Activated T-cell treated with anti-CD3 and anti-CD28 coated beads, Interleukin-2, amount 50 U/mL, for 24 hours (primary cell): Measurements from ENCODE around the gene POLR2F.
A peak's percentile ranks its signal among the peaks of the same experiment; 100 is the strongest.
"Not testable (repeated sequence)": the region's sequence is repeated elsewhere in the genome, so short reads cannot be mapped to it uniquely, and the experiment has no call there.

ENCODE experiments used
- DNase-seq: peaks from one replicate; pipeline ENCODE4 v3.0.0-alpha.2; 2020
- H3K27ac Mint-ChIP-seq: 2 replicates; pipeline ENCODE4 v1.8.0; 2020; ENCODE audit warnings: mild to moderate bottlenecking, mixed read lengths
- H3K27me3 Mint-ChIP-seq: 2 replicates; pipeline ENCODE4 v1.8.0; 2020; ENCODE audit warnings: mixed read lengths
- H3K36me3 Mint-ChIP-seq: 2 replicates; pipeline ENCODE4 v1.8.0; 2020; ENCODE audit warnings: low read depth, mixed read lengths
- H3K4me1 Mint-ChIP-seq: 2 replicates; pipeline ENCODE4 v1.8.0; 2020; ENCODE audit warnings: low read depth, mixed read lengths
- H3K4me3 Mint-ChIP-seq: 2 replicates; pipeline ENCODE4 v1.8.0; 2020; ENCODE audit warnings: mild to moderate bottlenecking, moderate library complexity, mixed read lengths
- H3K9me3 Mint-ChIP-seq: 2 replicates; pipeline ENCODE4 v1.8.0; 2020; ENCODE audit warnings: mixed read lengths

The POLR2F gene

GRCh38 chr22:37931893-37932389 is 21.6 kb upstream of the POLR2F start:
- Mint-ChIP-seq H3K27me3 (no peaks in the 10 kb centered on the region), H3K27ac (no peak overlapping the region), H3K9me3 (no peaks in the 10 kb centered on the region), H3K4me1 (peaks cover 11% of the 10 kb centered on the region), H3K36me3 (peaks cover 42% of the 10 kb centered on the region), H3K4me3 (no peak overlapping the region)
- no peak for DNase-seq

GRCh38 chr22:37932401-37932800 is 21.1 kb upstream of the POLR2F start:
- peaks cover 38% of the 10 kb centered on the region for H3K36me3 Mint-ChIP-seq
- H3K9me3 Mint-ChIP-seq: no peaks in the 10 kb centered on the region
- H3K4me3 Mint-ChIP-seq: no peak overlapping the region
- H3K27me3 Mint-ChIP-seq: no peaks in the 10 kb centered on the region
- no peak for DNase-seq
- peaks cover 11% of the 10 kb centered on the region for H3K4me1 Mint-ChIP-seq
- no peak overlapping the region for H3K27ac Mint-ChIP-seq

- Mint-ChIP-seq H3K9me3 (no peaks in the 10 kb centered on the region), H3K27ac (no peak overlapping the region), H3K36me3 (peaks cover 42% of the 10 kb centered on the region), H3K27me3 (no peaks in the 10 kb centered on the region), H3K4me1 (peaks cover 11% of the 10 kb centered on the region), H3K4me3 (no peak overlapping the region)
- no peak for DNase-seq
Measured at GRCh38 chr22:37932821-37933578, 20.5 kb upstream of the POLR2F start.

GRCh38 chr22:37933711-37934376 is 19.7 kb upstream of the POLR2F start:
- DNase-seq: peak; percentile 89
- Mint-ChIP-seq H3K4me3 (no peak overlapping the region), H3K9me3 (no peaks in the 10 kb centered on the region), H3K4me1 (peaks cover 11% of the 10 kb centered on the region), H3K27me3 (no peaks in the 10 kb centered on the region), H3K36me3 (peaks cover 35% of the 10 kb centered on the region), H3K27ac (peak overlapping the region; percentile 56)

- Mint-ChIP-seq H3K4me3 (no peak overlapping the region), H3K27me3 (no peaks in the 10 kb centered on the region), H3K4me1 (no peaks in the 10 kb centered on the region), H3K36me3 (peaks cover 32% of the 10 kb centered on the region), H3K9me3 (no peaks in the 10 kb centered on the region), H3K27ac (no peak overlapping the region)
- no peak for DNase-seq
Measured at GRCh38 chr22:37940698-37941376, 12.7 kb upstream of the POLR2F start.

GRCh38 chr22:37942133-37942532 is 11.4 kb upstream of the POLR2F start:
- H3K27ac Mint-ChIP-seq: no peak overlapping the region
- no peaks in the 10 kb centered on the region for H3K4me1 Mint-ChIP-seq
- H3K9me3 Mint-ChIP-seq: no peaks in the 10 kb centered on the region
- H3K36me3 Mint-ChIP-seq: peaks cover 27% of the 10 kb centered on the region
- H3K4me3 Mint-ChIP-seq: no peak overlapping the region
- no peak for DNase-seq
- H3K27me3 Mint-ChIP-seq: no peaks in the 10 kb centered on the region

GRCh38 chr22:37943136-37943824 is 10.2 kb upstream of the POLR2F start:
- H3K27ac Mint-ChIP-seq: peak overlapping the region; percentile 4
- H3K36me3 Mint-ChIP-seq: peaks cover 20% of the 10 kb centered on the region
- no peaks in the 10 kb centered on the region for H3K9me3 Mint-ChIP-seq
- no peak overlapping the region for H3K4me3 Mint-ChIP-seq
- DNase-seq: no peak
- no peaks in the 10 kb centered on the region for H3K27me3 Mint-ChIP-seq
- no peaks in the 10 kb centered on the region for H3K4me1 Mint-ChIP-seq

- Mint-ChIP-seq H3K9me3 (no peaks in the 10 kb centered on the region), H3K36me3 (peaks cover 20% of the 10 kb centered on the region), H3K4me3 (no peak overlapping the region), H3K4me1 (no peaks in the 10 kb centered on the region), H3K27me3 (no peaks in the 10 kb centered on the region), H3K27ac (no peak overlapping the region)
- no peak for DNase-seq
Measured at GRCh38 chr22:37943825-37944198, 9.7 kb upstream of the POLR2F start.

- not testable (repeated sequence) for H3K27me3 Mint-ChIP-seq, H3K9me3 Mint-ChIP-seq, H3K27ac Mint-ChIP-seq, H3K4me3 Mint-ChIP-seq, H3K4me1 Mint-ChIP-seq, DNase-seq
- H3K36me3 Mint-ChIP-seq: peaks cover 16% of the 10 kb centered on the region
Measured at GRCh38 chr22:37944423-37944822, 9.1 kb upstream of the POLR2F start.

GRCh38 chr22:37947142-37947795 is 6.2 kb upstream of the POLR2F start:
- not testable (repeated sequence) for DNase-seq, H3K4me3 Mint-ChIP-seq, H3K27ac Mint-ChIP-seq, H3K36me3 Mint-ChIP-seq, H3K4me1 Mint-ChIP-seq, H3K9me3 Mint-ChIP-seq, H3K27me3 Mint-ChIP-seq

GRCh38 chr22:37951305-37951704 is 2.2 kb upstream of the POLR2F start:
- H3K4me3 Mint-ChIP-seq: no peak overlapping the region
- no peaks in the 10 kb centered on the region for H3K9me3 Mint-ChIP-seq
- H3K27me3 Mint-ChIP-seq: peaks cover 18% of the 10 kb centered on the region
- peaks cover 13% of the 10 kb centered on the region for H3K36me3 Mint-ChIP-seq
- peaks cover 19% of the 10 kb centered on the region for H3K4me1 Mint-ChIP-seq
- no peak for DNase-seq
- H3K27ac Mint-ChIP-seq: no peak overlapping the region

- not testable (repeated sequence) for DNase-seq, H3K9me3 Mint-ChIP-seq, H3K27ac Mint-ChIP-seq
- Mint-ChIP-seq H3K4me3 (peak overlapping the region; percentile 97), H3K36me3 (peaks cover 25% of the 10 kb centered on the region), H3K4me1 (peaks cover 27% of the 10 kb centered on the region), H3K27me3 (peaks cover 18% of the 10 kb centered on the region)
Measured at GRCh38 chr22:37952629-37953028, 870 bp upstream of the POLR2F start.

GRCh38 chr22:37953062-37953436 is 450 bp upstream of the POLR2F start:
- H3K27ac Mint-ChIP-seq: peak overlapping the region; percentile 98
- H3K4me1 Mint-ChIP-seq: peaks cover 28% of the 10 kb centered on the region
- peaks cover 29% of the 10 kb centered on the region for H3K36me3 Mint-ChIP-seq
- H3K27me3 Mint-ChIP-seq: peaks cover 18% of the 10 kb centered on the region
- H3K9me3 Mint-ChIP-seq: no peaks in the 10 kb centered on the region
- no peak for DNase-seq
- H3K4me3 Mint-ChIP-seq: peak overlapping the region; percentile 97

- no peaks in the 10 kb centered on the region for H3K9me3 Mint-ChIP-seq
- peak overlapping the region; percentile 97 for H3K4me3 Mint-ChIP-seq
- H3K27ac Mint-ChIP-seq: peak overlapping the region; percentile 98
- peaks cover 32% of the 10 kb centered on the region for H3K4me1 Mint-ChIP-seq
- no peak for DNase-seq
- H3K36me3 Mint-ChIP-seq: peaks cover 44% of the 10 kb centered on the region
- peaks cover 18% of the 10 kb centered on the region for H3K27me3 Mint-ChIP-seq
Measured at GRCh38 chr22:37954686-37955085, 1.2 kb downstream of the POLR2F start.
